Prostate gland (tissue), 2 donors: ENCODE results near the gene TMEM237. TPM values are rescaled to one million over a fixed set of nuclear protein-coding genes. Genes with fewer than 3 reads are reported as not detected.

Source experiments
- DNase-seq: peaks from one replicate; pipeline ENCODE4 v3.0.0-alpha.2; 2019; ENCODE audit warnings: low spot score
- H3K27ac ChIP-seq, 2 donors: fragments of 200-600 bp; sonication (generic); 2 replicates each; pipeline ENCODE4 v1.5.1; 2017 to 2019
- H3K27me3 ChIP-seq: fragments of 200-600 bp; sonication (generic); replicated peaks from 2 replicates; pipeline ENCODE4 v1.5.1; 2019; ENCODE audit not compliant: insufficient read depth
- H3K36me3 ChIP-seq, 2 donors: fragments of 200-600 bp; sonication (generic); 1 replicate in 1 of 2; 2 replicates in 1 of 2; pipeline versions ENCODE4 v1.5.1 to v1.8.1; 2017 to 2019
- H3K4me1 ChIP-seq: fragments of 200-600 bp; sonication (generic); replicated peaks from 2 replicates; pipeline ENCODE4 v1.5.1; 2019
- H3K4me3 ChIP-seq, 2 donors: fragments of 200-600 bp; sonication (generic); 2 replicates each; pipeline ENCODE4 v1.5.1; 2017 to 2019
- H3K9me3 ChIP-seq: fragments of 200-600 bp; sonication (generic); 2 replicates; pipeline ENCODE4 v1.5.1; 2017
- POLR2A ChIP-seq: fragments of 450-650 bp; IDR thresholded peaks from one replicate; pipeline ENCODE4 v1.6.1; 2016; ENCODE audit warnings: antibody characterized with exemption, mild to moderate bottlenecking
- POLR2AphosphoS5 ChIP-seq: sonication (generic); formaldehyde crosslinking; IDR thresholded peaks from one replicate; pipeline ENCODE4 v1.6.1; 2017; ENCODE audit warnings: antibody characterized with exemption
- WGBS: methylation state at CpG from one replicate; pipeline ENCODE4 v1.1.5; 2018; 5-methylcytosine and 5-hydroxymethylcytosine counted together
- intact Hi-C: fragments of 100-400 bp; cut with DNase I; formaldehyde crosslinking; loops from one replicate; pipeline ENCODE4 v1.14.2; 2022
- total RNA-seq, 2 donors: library from RNA; depleted of rRNA; stranded (reverse); fragments of >200 nt; gene quantifications; one replicate each; pipeline ENCODE4 v1.1.0, GENCODE V29; 2016
- TF ChIP-seq, protein P1 (sequence below), 4 experiments: fragments of 200-600 bp in 2 of 4; fragments of 450-650 bp in 2 of 4; sonication (generic) in 2 of 4; IDR thresholded peaks; 1 replicate in 3 of 4; 2 replicates in 1 of 4; pipeline ENCODE4 v1.5.1; 2016 to 2019; ENCODE audit warnings: antibody characterized with exemption in 4 of 4, mild to moderate bottlenecking in 2 of 4, moderate library complexity in 2 of 4

Gene TMEM237
- total RNA-seq, 2 donors from 2014 or later = 29.7 to 31.4 TPM

DNA sequence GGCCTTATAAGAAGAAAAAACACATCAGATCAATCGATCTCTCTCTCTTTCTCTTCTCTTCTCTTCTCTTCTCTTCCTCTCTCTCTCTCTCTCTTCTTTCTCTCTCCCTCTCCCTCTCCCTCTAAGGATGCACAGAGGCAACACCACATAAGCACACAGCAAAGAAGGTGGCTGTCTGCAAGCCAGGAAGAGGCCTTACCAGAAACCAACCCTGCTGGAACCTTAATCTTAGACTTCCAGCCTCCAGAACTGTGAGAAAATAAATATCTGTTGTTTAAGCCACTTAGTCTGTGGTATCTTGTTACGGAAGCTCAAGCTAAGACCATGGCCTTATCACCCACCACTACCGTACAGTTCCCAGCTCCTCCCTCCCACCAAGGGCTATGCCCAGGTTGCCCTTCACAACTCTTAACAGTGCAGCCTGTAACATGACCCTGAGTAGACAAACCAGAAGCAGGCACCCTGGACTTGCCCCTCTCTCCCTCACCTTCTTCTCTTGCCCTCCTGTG, 25.2 kb upstream of the TMEM237 start:
- intact Hi-C loops = no loop called here
- TF ChIP-seq, protein P1, sequence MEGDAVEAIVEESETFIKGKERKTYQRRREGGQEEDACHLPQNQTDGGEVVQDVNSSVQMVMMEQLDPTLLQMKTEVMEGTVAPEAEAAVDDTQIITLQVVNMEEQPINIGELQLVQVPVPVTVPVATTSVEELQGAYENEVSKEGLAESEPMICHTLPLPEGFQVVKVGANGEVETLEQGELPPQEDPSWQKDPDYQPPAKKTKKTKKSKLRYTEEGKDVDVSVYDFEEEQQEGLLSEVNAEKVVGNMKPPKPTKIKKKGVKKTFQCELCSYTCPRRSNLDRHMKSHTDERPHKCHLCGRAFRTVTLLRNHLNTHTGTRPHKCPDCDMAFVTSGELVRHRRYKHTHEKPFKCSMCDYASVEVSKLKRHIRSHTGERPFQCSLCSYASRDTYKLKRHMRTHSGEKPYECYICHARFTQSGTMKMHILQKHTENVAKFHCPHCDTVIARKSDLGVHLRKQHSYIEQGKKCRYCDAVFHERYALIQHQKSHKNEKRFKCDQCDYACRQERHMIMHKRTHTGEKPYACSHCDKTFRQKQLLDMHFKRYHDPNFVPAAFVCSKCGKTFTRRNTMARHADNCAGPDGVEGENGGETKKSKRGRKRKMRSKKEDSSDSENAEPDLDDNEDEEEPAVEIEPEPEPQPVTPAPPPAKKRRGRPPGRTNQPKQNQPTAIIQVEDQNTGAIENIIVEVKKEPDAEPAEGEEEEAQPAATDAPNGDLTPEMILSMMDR (IDR thresholded peaks at IDR 0.05) = no peak
- TF ChIP-seq POLR2AphosphoS5 = no peak
- TF ChIP-seq POLR2A = no peak
- no peaks in the 10 kb centered on the region for H3K4me1 ChIP-seq

DNA sequence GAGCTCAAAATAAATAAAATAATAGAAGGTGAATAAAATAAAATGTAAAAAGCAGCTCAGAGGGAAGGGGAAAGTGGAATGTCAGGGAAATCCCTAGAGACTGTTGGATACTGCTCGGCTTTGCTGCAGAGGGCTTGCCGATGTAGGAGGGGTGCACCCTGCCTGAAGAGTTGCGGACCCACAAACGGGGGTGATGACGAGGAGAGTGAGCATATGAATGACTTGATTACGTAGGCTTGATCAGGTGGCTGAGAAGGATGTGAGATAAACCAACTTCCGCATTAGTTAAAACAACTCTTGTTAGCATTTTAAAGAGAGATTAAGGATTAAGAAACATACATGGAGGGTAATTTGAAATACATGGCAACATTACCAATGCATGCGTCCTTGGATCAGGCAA, 21.0 kb upstream of the TMEM237 start:
- Histone ChIP-seq H3K4me1 (no peaks in the 10 kb centered on the region), H3K27ac (no peak overlapping the region), H3K4me3 (no peak overlapping the region), H3K36me3 (no peaks in the 10 kb centered on the region), H3K9me3 (no peaks in the 10 kb centered on the region), H3K27me3 (no peaks in the 10 kb centered on the region)
- TF ChIP-seq POLR2A = no peak
- TF ChIP-seq, protein P1 (IDR thresholded peaks at IDR 0.05) = no peak
- TF ChIP-seq POLR2AphosphoS5 = no peak
- no peak for DNase-seq
- WGBS = 84% methylated on average over 8 of the region's 8 CpGs
- intact Hi-C loops = no loop called here

More for the DNA sequence above, 25.2 kb upstream of the TMEM237 start:
- no peaks in the 10 kb centered on the region for H3K9me3 ChIP-seq
- H3K36me3 ChIP-seq = no peaks in the 10 kb centered on the region
- no peak overlapping the region for H3K4me3 ChIP-seq
- 64% methylated on average over 3 of the region's 3 CpGs for WGBS
- H3K27ac ChIP-seq = no peak overlapping the region
- DNase-seq = no peak
- H3K27me3 ChIP-seq = no peaks in the 10 kb centered on the region

DNA sequence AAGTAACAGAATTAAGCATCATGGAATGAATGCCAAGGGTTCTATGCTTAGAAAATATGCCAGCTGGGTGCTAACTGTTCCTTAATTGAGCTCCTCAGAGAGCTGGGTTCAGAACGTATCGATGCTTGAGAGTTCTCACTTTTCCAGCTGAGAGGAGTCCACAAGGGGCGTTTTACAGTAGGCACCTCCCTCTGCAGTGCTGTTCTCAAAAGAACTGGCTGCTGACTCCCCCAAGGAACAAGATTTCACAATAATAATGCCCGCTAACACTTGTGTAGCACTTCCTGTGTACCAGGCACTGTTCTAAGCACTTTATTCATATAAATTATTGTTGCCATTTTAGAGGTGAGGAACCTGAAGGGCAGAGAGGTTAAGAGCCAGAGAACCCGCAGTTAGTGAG, 18.1 kb upstream of the TMEM237 start:
- no peaks in the 10 kb centered on the region for H3K27me3 ChIP-seq
- 62% methylated on average over 5 of the region's 5 CpGs for WGBS
- TF ChIP-seq POLR2A = no peak
- TF ChIP-seq, protein P1 (IDR thresholded peaks at IDR 0.05) = no peak
- TF ChIP-seq POLR2AphosphoS5 = no peak
- intact Hi-C loops = no loop called here
- no peaks in the 10 kb centered on the region for H3K36me3 ChIP-seq
- no peak overlapping the region for H3K27ac ChIP-seq
- DNase-seq = no peak
- H3K4me3 ChIP-seq = no peak overlapping the region
- no peaks in the 10 kb centered on the region for H3K4me1 ChIP-seq
- no peaks in the 10 kb centered on the region for H3K9me3 ChIP-seq

DNA sequence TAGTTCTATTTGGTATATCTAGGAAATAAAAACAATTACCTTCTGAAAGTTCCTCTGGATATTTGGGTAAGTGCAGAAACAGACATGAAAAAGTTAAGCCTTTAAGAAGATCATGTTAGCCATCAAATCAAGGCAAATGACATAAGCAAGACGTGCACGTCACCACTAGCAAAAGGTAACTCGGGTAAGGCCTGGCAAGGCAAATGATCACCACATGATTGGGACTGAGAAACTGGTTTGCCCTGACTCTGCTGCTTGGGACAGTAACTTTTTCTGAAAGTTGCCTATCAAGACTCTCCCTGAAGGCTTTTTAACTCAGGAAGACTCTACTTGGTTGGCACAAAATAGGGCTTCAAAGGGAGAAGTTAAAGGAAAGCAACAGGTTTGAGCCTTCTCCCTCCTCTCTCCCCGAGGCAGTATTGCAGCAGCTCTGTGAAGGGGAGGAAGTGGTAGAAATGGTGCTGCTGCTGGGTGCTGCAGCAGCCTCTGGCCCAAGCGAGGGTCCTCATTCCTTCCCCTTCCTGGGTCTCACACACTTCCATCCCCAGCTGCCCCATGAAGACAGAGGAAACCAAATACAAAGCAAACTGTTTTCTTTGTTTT, 17.1 kb upstream of the TMEM237 start:
- no peaks in the 10 kb centered on the region for H3K9me3 ChIP-seq
- no peaks in the 10 kb centered on the region for H3K36me3 ChIP-seq
- intact Hi-C loops = no loop called here
- DNase-seq = no peak
- no peaks in the 10 kb centered on the region for H3K27me3 ChIP-seq
- no peak for TF ChIP-seq POLR2AphosphoS5
- TF ChIP-seq, protein P1 (IDR thresholded peaks at IDR 0.05) = no peak
- TF ChIP-seq POLR2A = no peak
- 65% methylated on average over 5 of the region's 5 CpGs for WGBS
- H3K4me1 ChIP-seq = no peaks in the 10 kb centered on the region
- no peak overlapping the region for H3K4me3 ChIP-seq
- H3K27ac ChIP-seq = no peak overlapping the region

DNA sequence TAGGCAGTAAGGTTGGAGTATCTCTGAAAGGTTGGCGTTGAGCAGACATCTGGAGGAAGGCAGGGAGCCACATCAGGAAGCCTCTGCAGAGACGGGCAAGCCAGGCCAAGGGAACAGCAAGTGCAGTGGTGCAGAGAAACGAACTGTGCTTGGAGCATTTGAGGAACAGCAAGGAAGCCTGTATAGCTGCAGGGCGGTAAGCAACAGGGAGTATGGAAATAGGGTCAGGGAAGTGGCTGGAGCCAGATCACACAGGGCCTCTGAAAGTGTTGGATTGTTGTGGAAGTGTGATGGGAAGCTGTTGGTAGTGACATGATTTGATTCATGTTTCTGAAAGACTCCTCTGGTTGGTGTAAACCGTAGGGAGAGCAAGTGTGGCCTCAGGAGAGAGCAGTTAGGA, 13.4 kb upstream of the TMEM237 start:
- Histone ChIP-seq H3K4me3 (no peak overlapping the region), H3K36me3 (no peaks in the 10 kb centered on the region), H3K9me3 (no peaks in the 10 kb centered on the region), H3K27ac (no peak overlapping the region), H3K27me3 (no peaks in the 10 kb centered on the region), H3K4me1 (no peaks in the 10 kb centered on the region)
- TF ChIP-seq POLR2AphosphoS5 (no peak), POLR2A (no peak)
- TF ChIP-seq, protein P1 (IDR thresholded peaks at IDR 0.05) = no peak
- 89% methylated on average over 5 of the region's 5 CpGs for WGBS
- intact Hi-C loops = no loop called here
- no peak for DNase-seq
